HG03196 (cell line): ENCODE data around the gene HERC3.
"Not testable (repeated sequence)": the region's sequence is repeated elsewhere in the genome, so short reads cannot be mapped to it uniquely, and the experiment has no call there.

Experiments
- ATAC-seq: cut with Tn5 transposase; IDR thresholded peaks from one replicate; pipeline ENCODE4 v1.9.1; 2021; ENCODE audit not compliant: unreplicated experiment

HERC3 gene

GRCh38 chr4:88606832-88607231 lies 14.6 kb downstream of the HERC3 start:
- no peak for ATAC-seq

GRCh38 chr4:88609387-88609786 lies 17.1 kb downstream of the HERC3 start:
- ATAC-seq = no peak

GRCh38 chr4:88609794-88610193 lies 17.5 kb downstream of the HERC3 start:
- ATAC-seq = not testable (repeated sequence)

GRCh38 chr4:88610771-88611170 lies 18.5 kb downstream of the HERC3 start:
- ATAC-seq = no peak

- ATAC-seq = peak; percentile 42
Observed at GRCh38 chr4:88613417-88613875, 21.2 kb downstream of the HERC3 start.

- ATAC-seq = no peak
Observed at GRCh38 chr4:88614058-88614457, 21.8 kb downstream of the HERC3 start.

- no peak for ATAC-seq
Observed at GRCh38 chr4:88616275-88617150, 24.2 kb downstream of the HERC3 start.

- ATAC-seq = no peak
Observed at GRCh38 chr4:88618782-88619485, 26.7 kb downstream of the HERC3 start.

GRCh38 chr4:88619971-88620370 lies 27.7 kb downstream of the HERC3 start:
- no peak for ATAC-seq

GRCh38 chr4:88621763-88622327 lies 29.6 kb downstream of the HERC3 start:
- no peak for ATAC-seq

- ATAC-seq = no peak
Observed at GRCh38 chr4:88623097-88623496, 30.8 kb downstream of the HERC3 start.

- ATAC-seq = no peak
Observed at GRCh38 chr4:88628746-88629145, 36.5 kb downstream of the HERC3 start.

GRCh38 chr4:88629826-88630225 lies 37.5 kb downstream of the HERC3 start:
- ATAC-seq = no peak

- no peak for ATAC-seq
Observed at GRCh38 chr4:88630756-88631155, 38.5 kb downstream of the HERC3 start.

GRCh38 chr4:88643932-88644331 lies 51.7 kb downstream of the HERC3 start:
- no peak for ATAC-seq

- ATAC-seq = no peak
Observed at GRCh38 chr4:88645994-88646393, 53.7 kb downstream of the HERC3 start.

GRCh38 chr4:88646528-88647280 lies 54.4 kb downstream of the HERC3 start:
- ATAC-seq = no peak

- no peak for ATAC-seq
Observed at GRCh38 chr4:88649716-88650115, 57.4 kb downstream of the HERC3 start.

- ATAC-seq = no peak
Observed at GRCh38 chr4:88653371-88653946, 61.2 kb downstream of the HERC3 start.

- no peak for ATAC-seq
Observed at GRCh38 chr4:88655226-88655625, 62.9 kb downstream of the HERC3 start.
